ENCODE measurements around the gene PHYH.
"Not testable (repeated sequence)": the region's sequence is repeated elsewhere in the genome, so short reads cannot be mapped to it uniquely, and the experiment has no call there.

Gene PHYH

GRCh38 chr10:13334556-13334955, 34.7 kb upstream of the PHYH start:
- TF ChIP-seq, protein P1, sequence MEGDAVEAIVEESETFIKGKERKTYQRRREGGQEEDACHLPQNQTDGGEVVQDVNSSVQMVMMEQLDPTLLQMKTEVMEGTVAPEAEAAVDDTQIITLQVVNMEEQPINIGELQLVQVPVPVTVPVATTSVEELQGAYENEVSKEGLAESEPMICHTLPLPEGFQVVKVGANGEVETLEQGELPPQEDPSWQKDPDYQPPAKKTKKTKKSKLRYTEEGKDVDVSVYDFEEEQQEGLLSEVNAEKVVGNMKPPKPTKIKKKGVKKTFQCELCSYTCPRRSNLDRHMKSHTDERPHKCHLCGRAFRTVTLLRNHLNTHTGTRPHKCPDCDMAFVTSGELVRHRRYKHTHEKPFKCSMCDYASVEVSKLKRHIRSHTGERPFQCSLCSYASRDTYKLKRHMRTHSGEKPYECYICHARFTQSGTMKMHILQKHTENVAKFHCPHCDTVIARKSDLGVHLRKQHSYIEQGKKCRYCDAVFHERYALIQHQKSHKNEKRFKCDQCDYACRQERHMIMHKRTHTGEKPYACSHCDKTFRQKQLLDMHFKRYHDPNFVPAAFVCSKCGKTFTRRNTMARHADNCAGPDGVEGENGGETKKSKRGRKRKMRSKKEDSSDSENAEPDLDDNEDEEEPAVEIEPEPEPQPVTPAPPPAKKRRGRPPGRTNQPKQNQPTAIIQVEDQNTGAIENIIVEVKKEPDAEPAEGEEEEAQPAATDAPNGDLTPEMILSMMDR (IDR thresholded peaks at IDR 0.05; ENCODE audit: borderline replicate concordance, control extremely low read depth, extremely low read depth, insufficient read depth, missing control alignments), result no peak
- no peak for DNase-seq (ENCODE audit: low spot score)
- in situ Hi-C loops (cut with MboI; ENCODE audit: low sequenced_read_pairs, unreplicated experiment), result no loop called here

GRCh38 chr10:13331646-13332045, 31.8 kb upstream of the PHYH start:
- in situ Hi-C loops (cut with MboI; ENCODE audit: low sequenced_read_pairs, unreplicated experiment), result no loop called here
- TF ChIP-seq, protein P1 (IDR thresholded peaks at IDR 0.05; ENCODE audit: borderline replicate concordance, control extremely low read depth, extremely low read depth, insufficient read depth, missing control alignments), result no peak
- no peak for DNase-seq (ENCODE audit: low spot score)

- in situ Hi-C loops (cut with MboI; ENCODE audit: low sequenced_read_pairs, unreplicated experiment); DNase-seq (ENCODE audit: low spot score): not testable (repeated sequence)
Observed at GRCh38 chr10:13330980-13331379, 31.1 kb upstream of the PHYH start.

DNA sequence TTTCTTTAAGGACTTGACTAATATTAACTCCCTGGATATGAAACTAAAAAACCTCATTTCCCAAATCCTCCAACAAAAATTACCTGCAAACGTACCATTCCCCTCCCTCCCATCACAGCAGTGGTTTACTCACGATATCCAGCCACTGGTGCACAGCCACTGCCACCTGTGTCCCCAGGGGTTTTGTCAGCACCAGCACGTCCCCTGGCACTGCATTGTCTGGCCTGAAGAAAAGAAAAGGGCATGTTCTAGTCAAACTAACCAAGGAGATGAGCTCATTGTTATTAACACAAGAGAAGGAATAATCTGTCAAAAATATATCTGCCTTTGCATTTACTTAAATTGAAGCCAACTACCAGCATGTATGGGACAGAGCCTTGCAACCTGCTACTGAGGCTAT, 29.7 kb upstream of the PHYH start:
- in situ Hi-C loops (cut with MboI; ENCODE audit: low sequenced_read_pairs, unreplicated experiment), result no loop called here
- TF ChIP-seq, protein P1 (IDR thresholded peaks at IDR 0.05; ENCODE audit: borderline replicate concordance, control extremely low read depth, extremely low read depth, insufficient read depth, missing control alignments), result no peak
- DNase-seq (ENCODE audit: low spot score), result no peak

DNA sequence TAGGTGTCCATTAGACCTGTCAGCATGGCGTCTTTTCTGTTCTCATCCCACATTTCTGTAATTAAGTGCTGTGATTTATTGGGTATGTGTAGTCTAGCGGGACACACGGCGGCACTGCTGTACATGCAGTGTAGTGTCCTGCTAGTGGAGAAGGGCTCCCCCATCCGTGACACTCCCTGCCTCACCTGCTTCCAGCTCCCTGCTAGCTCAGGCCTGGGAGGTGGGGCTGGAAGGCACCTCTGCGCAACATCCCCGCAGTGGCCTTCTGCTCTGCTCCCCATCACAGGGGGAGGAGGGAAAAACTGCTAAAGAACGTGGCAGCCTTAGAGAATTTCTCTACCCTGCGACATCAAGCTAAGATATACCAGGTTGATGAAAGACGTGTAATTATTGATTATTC, 28.7 kb upstream of the PHYH start:
- in situ Hi-C loops (cut with MboI; ENCODE audit: low sequenced_read_pairs, unreplicated experiment), result no loop called here
- no peak for DNase-seq (ENCODE audit: low spot score)
- TF ChIP-seq, protein P1 (IDR thresholded peaks at IDR 0.05; ENCODE audit: borderline replicate concordance, control extremely low read depth, extremely low read depth, insufficient read depth, missing control alignments), result no peak

GRCh38 chr10:13328126-13328525, 28.3 kb upstream of the PHYH start:
- DNase-seq (ENCODE audit: low spot score), result no peak
- TF ChIP-seq, protein P1 (IDR thresholded peaks at IDR 0.05; ENCODE audit: borderline replicate concordance, control extremely low read depth, extremely low read depth, insufficient read depth, missing control alignments), result no peak
- in situ Hi-C loops (cut with MboI; ENCODE audit: low sequenced_read_pairs, unreplicated experiment), result no loop called here

DNA sequence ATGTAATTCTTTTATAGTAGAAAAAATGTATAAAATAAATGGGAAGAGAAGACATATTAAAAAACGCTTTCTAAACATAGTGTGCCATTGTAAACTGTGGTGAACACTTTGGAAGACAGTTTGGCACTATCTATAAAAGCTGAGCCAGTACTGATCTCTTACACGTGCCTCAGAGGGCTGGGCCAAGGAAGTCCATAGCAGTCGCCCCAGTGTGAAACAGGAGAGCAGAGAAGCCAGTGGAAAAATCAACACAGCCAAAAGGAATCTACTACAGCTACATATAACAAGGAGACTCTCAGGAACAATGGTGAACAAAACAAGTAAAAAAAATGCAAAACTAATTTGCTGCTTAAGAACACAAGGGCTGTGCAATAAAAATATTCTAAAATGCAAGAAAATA, 27.7 kb upstream of the PHYH start:
- in situ Hi-C loops (cut with MboI; ENCODE audit: low sequenced_read_pairs, unreplicated experiment), result no loop called here

More for the DNA sequence above, 27.7 kb upstream of the PHYH start:
- TF ChIP-seq, protein P1 (IDR thresholded peaks at IDR 0.05; ENCODE audit: borderline replicate concordance, control extremely low read depth, extremely low read depth, insufficient read depth, missing control alignments), result no peak
- no peak for DNase-seq (ENCODE audit: low spot score)

Data from GM13976 (cell line).